Measurements from ENCODE around the gene FGD3.
A peak's percentile ranks its signal among the peaks of the same experiment; 100 is the strongest.

Gene FGD3

GRCh38 chr9:93031629-93032430, 84.5 kb downstream of the FGD3 start:
- no peak for DNase-seq (ENCODE audit: low spot score)

DNA sequence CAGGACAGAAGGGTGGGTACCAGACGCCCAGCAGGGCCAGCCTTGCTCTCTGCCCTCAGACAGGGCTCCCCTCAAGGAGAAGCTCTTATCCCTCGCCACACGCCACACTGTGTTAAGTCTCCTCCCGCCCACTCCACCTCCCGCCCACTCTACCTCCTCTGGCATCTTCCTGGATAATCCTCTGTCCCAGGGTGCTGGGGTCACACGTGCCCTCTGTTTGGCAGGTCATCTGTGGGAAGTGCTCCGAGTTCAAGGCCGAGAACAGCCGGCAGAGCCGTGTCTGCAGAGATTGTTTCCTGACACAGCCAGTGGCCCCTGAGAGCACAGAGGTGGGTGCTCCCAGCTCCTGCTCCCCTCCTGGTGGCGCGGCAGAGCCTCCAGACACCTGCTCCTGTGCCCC, 85.2 kb downstream of the FGD3 start:
- no peak for DNase-seq (ENCODE audit: low spot score)

- DNase-seq (ENCODE audit: low spot score) = no peak
These were observed 86.2 kb downstream of the FGD3 start for GRCh38 chr9:93033531-93033930.

DNA sequence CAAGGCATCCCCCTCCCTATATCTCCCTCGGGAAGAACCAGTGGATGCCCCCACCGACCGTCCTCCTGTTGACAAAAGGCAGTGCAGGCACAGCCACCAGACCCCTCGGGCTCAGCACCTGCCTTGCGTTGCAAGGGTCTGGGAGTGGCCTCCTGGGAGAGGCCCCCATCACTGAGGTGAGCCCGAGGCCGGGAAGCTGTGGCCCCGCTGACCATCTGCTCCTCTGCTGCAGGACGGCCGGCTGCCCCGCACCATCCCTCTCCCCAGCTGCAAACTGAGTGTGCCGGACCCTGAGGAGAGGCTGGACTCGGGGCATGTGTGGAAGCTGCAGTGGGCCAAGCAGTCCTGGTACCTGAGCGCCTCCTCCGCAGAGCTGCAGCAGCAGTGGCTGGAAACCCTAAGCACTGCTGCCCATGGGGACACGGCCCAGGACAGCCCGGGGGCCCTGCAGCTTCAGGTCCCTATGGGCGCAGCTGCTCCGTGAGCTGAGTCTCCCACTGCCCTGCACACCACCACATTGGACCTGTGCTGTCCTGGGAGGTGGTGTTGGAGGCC, 87.9 kb downstream of the FGD3 start:
- no peak for DNase-seq (ENCODE audit: low spot score)

GRCh38 chr9:93035821-93036351, 88.6 kb downstream of the FGD3 start:
- no peak for DNase-seq (ENCODE audit: low spot score)

GRCh38 chr9:93036887-93037475, 89.7 kb downstream of the FGD3 start:
- no peak for DNase-seq (ENCODE audit: low spot score)

GRCh38 chr9:93037476-93037971, 90.2 kb downstream of the FGD3 start:
- no peak for DNase-seq (ENCODE audit: low spot score)

DNA sequence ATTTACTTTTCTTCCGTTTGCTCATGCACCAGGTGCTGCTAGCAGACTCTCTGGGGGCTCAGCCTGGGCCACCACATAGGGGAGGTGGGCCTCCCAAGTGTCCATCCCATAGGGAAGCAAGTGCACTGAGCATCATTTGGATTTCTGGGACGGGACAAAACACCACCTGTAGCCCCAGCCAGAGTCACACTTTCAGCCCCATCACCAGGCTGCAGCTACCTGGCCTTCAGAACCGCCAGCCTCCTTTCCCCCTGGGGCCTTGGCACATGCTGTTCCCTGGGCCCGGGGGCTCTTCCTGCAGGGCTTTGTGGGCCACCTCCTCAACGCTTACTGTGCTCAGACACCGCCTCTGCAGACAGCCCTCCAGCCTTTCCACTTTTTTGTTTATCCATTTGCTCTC, 91.6 kb downstream of the FGD3 start:
- no peak for DNase-seq (ENCODE audit: low spot score)

DNA sequence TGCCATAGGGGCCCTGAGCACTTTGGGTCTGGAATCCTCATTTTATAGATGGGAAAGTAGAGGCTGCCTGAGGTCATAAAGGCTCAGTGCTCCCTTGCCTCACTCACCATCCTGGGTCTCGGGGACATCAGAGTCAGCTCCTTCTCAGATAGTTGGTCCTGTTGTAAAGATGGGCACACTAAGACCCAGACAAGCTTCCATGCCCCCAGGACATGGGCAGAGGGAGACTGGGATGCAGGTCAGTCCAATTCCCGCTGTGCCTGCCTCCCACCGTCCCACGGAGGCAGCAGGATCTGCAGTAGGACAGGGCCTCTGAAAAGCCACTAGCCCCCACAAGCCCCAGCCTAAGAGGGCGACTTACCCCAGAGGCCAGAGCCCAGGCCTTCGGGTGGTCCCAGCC, 92.1 kb downstream of the FGD3 start:
- no peak for DNase-seq (ENCODE audit: low spot score)

DNA sequence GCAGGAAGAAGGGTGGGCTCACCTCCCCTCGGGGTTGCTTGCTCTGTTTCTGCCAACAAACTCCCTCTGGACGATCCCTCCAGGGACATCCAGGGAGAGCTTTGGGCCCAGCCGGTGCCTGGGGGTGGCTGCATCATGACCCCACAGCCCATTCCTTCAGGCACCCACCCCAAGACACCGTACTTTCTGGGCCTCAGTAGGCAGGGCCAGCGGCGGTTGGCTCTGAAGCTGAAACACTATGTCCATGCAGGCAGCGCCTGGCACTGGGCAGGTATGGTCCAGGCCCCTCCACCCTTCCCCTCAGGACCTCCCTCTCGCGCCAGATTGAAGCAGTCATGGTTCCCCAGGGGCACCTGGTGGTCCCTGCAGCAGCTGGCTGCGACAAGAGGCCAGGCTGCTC, 92.7 kb downstream of the FGD3 start:
- no peak for DNase-seq (ENCODE audit: low spot score)

- no peak for DNase-seq (ENCODE audit: low spot score)
These were observed 93.1 kb downstream of the FGD3 start for GRCh38 chr9:93040409-93040808.

- peak; percentile 43 for DNase-seq (ENCODE audit: low spot score)
These were observed 93.9 kb downstream of the FGD3 start for GRCh38 chr9:93041108-93041802.

GRCh38 chr9:93043122-93043521, 95.8 kb downstream of the FGD3 start:
- DNase-seq (ENCODE audit: low spot score) = no peak

- DNase-seq (ENCODE audit: low spot score) = no peak
These were observed 98.2 kb downstream of the FGD3 start for GRCh38 chr9:93045521-93045920.

GRCh38 chr9:93048566-93049448, 101.5 kb downstream of the FGD3 start:
- no peak for DNase-seq (ENCODE audit: low spot score)

DNA sequence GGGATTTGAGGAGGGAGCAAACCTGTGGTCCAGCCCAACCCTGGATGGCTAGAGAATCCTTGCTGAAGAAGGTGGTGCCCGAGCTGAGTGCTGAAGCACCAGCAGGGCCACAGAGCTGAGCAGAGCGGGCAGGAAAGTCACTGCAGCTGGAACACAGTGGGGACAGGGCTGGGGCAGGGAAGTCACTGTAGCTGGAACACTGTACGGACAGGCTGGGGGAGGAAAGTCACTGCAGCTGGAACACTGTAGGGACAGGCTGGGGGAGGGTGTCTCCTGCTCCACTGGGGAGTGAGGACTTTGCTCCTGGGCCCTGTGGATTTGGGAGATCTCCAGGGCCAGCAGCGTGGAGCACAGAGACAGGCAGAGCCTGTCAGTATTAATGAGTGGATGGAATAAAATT, 102.2 kb downstream of the FGD3 start:
- DNase-seq (ENCODE audit: low spot score) = no peak

DNA sequence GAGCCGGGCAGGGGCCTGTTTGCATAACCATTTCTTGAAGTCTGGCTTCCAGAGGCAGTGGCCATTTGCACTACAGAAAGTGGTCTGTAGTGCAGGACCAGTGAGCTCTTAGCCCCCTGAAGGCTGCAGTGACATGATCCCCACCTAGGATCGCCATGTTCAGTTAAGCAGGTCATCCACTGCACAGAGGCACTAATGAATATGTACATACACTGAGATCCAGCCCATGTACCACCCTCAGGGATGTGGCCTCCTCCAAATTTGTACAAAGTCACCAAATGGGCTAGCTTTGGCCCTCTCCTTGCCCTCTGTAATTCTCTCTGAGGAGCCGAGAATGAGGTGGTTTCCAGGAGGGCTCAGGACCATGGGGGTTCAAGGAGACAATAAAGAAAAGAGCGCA, 102.9 kb downstream of the FGD3 start:
- no peak for DNase-seq (ENCODE audit: low spot score)

GRCh38 chr9:93051680-93052089, 104.4 kb downstream of the FGD3 start:
- DNase-seq (ENCODE audit: low spot score) = no peak

- DNase-seq (ENCODE audit: low spot score) = no peak
These were observed 105.6 kb downstream of the FGD3 start for GRCh38 chr9:93052791-93053540.

GRCh38 chr9:93053781-93054331, 106.5 kb downstream of the FGD3 start:
- DNase-seq (ENCODE audit: low spot score) = no peak
